Measurements from ENCODE around the gene PAX1. TPM values are rescaled to one million over a fixed set of nuclear protein-coding genes. Genes with fewer than 3 reads are reported as not detected.

Gene PAX1
- total RNA-seq, 1 donor from 2014 or later = 1.9 TPM

GRCh38 chr20:21702553-21703470, 2.7 kb upstream of the PAX1 start:
- DNase-seq (ENCODE audit: low spot score) = peak; percentile 44

GRCh38 chr20:21703717-21704407, 1.6 kb upstream of the PAX1 start:
- no peak for DNase-seq (ENCODE audit: low spot score)

- DNase-seq (ENCODE audit: low spot score) = no peak
Observed at GRCh38 chr20:21704408-21705385, 767 bp upstream of the PAX1 start.

GRCh38 chr20:21706261-21707195, 1.1 kb downstream of the PAX1 start:
- DNase-seq (ENCODE audit: low spot score) = no peak

- DNase-seq (ENCODE audit: low spot score) = no peak
Observed at GRCh38 chr20:21707267-21707666, 1.8 kb downstream of the PAX1 start.

- DNase-seq (ENCODE audit: low spot score) = no peak
Observed at GRCh38 chr20:21707999-21708737, 2.7 kb downstream of the PAX1 start.

- no peak for DNase-seq (ENCODE audit: low spot score)
Observed at GRCh38 chr20:21708738-21709534, 3.5 kb downstream of the PAX1 start.

GRCh38 chr20:21709535-21709904, 4.1 kb downstream of the PAX1 start:
- no peak for DNase-seq (ENCODE audit: low spot score)

- no peak for DNase-seq (ENCODE audit: low spot score)
Observed at GRCh38 chr20:21710341-21710740, 4.9 kb downstream of the PAX1 start.

- DNase-seq (ENCODE audit: low spot score) = no peak
Observed at GRCh38 chr20:21710863-21711431, 5.5 kb downstream of the PAX1 start.

- DNase-seq (ENCODE audit: low spot score) = no peak
Observed at GRCh38 chr20:21712443-21713059, 7.1 kb downstream of the PAX1 start.

GRCh38 chr20:21713470-21713869, 8.0 kb downstream of the PAX1 start:
- DNase-seq (ENCODE audit: low spot score) = no peak

- DNase-seq (ENCODE audit: low spot score) = no peak
Observed at GRCh38 chr20:21713901-21714296, 8.4 kb downstream of the PAX1 start.

GRCh38 chr20:21714297-21715192, 9.1 kb downstream of the PAX1 start:
- DNase-seq (ENCODE audit: low spot score) = no peak

GRCh38 chr20:21715193-21715881, 9.9 kb downstream of the PAX1 start:
- no peak for DNase-seq (ENCODE audit: low spot score)

- peak; percentile 67 for DNase-seq (ENCODE audit: low spot score)
Observed at GRCh38 chr20:21719592-21720214, 14.2 kb downstream of the PAX1 start.

All from umbilical cord (tissue), 2 donors.